NCI-H1694 (cell line): ENCODE results near the gene KRT7.
A peak's percentile ranks its signal among the peaks of the same experiment; 100 is the strongest.
"Not testable (repeated sequence)": the region's sequence is repeated elsewhere in the genome, so short reads cannot be mapped to it uniquely, and the experiment has no call there.

Source experiments
- DNase-seq: peaks from one replicate; lab custom pipeline; 2025; lab: John Stamatoyannopoulos, UW

Gene KRT7

GRCh38 chr12:52278575-52279421 is 45.8 kb downstream of the KRT7 start:
- peak; percentile 23 for DNase-seq

- no peak for DNase-seq
Observed at GRCh38 chr12:52279422-52280318, 46.6 kb downstream of the KRT7 start.

- no peak for DNase-seq
Observed at GRCh38 chr12:52280319-52280795, 47.3 kb downstream of the KRT7 start.

- no peak for DNase-seq
Observed at GRCh38 chr12:52280796-52281560, 47.9 kb downstream of the KRT7 start.

- no peak for DNase-seq
Observed at GRCh38 chr12:52284562-52285171, 51.6 kb downstream of the KRT7 start.

GRCh38 chr12:52285172-52285745 is 52.2 kb downstream of the KRT7 start:
- no peak for DNase-seq

GRCh38 chr12:52285851-52286530 is 52.9 kb downstream of the KRT7 start:
- no peak for DNase-seq

- DNase-seq: not testable (repeated sequence)
Observed at GRCh38 chr12:52286857-52287785, 54.1 kb downstream of the KRT7 start.

GRCh38 chr12:52287816-52288805 is 55.1 kb downstream of the KRT7 start:
- DNase-seq: not testable (repeated sequence)

- not testable (repeated sequence) for DNase-seq
Observed at GRCh38 chr12:52290483-52291134, 57.6 kb downstream of the KRT7 start.

- DNase-seq: no peak
Observed at GRCh38 chr12:52291267-52291935, 58.4 kb downstream of the KRT7 start, which contains the start of gene KRT81. Gene KRT81, minus strand, starts transcription at chr12:52291534. Its CDS starts 69 bp downstream, at chr12:52291465.

- DNase-seq: no peak
Observed at GRCh38 chr12:52293926-52294325, 60.9 kb downstream of the KRT7 start.

GRCh38 chr12:52294803-52295202 is 61.8 kb downstream of the KRT7 start:
- DNase-seq: no peak

- DNase-seq: no peak
Observed at GRCh38 chr12:52295663-52296062, 62.6 kb downstream of the KRT7 start.

GRCh38 chr12:52296572-52297215 is 63.7 kb downstream of the KRT7 start:
- no peak for DNase-seq
